HG03558 (cell line): ENCODE measurements around the gene SLC30A4.
"Not testable (repeated sequence)": the region's sequence is repeated elsewhere in the genome, so short reads cannot be mapped to it uniquely, and the experiment has no call there.

Experiments
- ATAC-seq: cut with Tn5 transposase; IDR thresholded peaks from one replicate; pipeline ENCODE4 v1.9.1; 2021; ENCODE audit warnings: moderate number of reproducible peaks; ENCODE audit not compliant: unreplicated experiment; ENCODE audit errors: extremely low read depth

Gene SLC30A4, protein sequence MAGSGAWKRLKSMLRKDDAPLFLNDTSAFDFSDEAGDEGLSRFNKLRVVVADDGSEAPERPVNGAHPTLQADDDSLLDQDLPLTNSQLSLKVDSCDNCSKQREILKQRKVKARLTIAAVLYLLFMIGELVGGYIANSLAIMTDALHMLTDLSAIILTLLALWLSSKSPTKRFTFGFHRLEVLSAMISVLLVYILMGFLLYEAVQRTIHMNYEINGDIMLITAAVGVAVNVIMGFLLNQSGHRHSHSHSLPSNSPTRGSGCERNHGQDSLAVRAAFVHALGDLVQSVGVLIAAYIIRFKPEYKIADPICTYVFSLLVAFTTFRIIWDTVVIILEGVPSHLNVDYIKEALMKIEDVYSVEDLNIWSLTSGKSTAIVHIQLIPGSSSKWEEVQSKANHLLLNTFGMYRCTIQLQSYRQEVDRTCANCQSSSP

DNA sequence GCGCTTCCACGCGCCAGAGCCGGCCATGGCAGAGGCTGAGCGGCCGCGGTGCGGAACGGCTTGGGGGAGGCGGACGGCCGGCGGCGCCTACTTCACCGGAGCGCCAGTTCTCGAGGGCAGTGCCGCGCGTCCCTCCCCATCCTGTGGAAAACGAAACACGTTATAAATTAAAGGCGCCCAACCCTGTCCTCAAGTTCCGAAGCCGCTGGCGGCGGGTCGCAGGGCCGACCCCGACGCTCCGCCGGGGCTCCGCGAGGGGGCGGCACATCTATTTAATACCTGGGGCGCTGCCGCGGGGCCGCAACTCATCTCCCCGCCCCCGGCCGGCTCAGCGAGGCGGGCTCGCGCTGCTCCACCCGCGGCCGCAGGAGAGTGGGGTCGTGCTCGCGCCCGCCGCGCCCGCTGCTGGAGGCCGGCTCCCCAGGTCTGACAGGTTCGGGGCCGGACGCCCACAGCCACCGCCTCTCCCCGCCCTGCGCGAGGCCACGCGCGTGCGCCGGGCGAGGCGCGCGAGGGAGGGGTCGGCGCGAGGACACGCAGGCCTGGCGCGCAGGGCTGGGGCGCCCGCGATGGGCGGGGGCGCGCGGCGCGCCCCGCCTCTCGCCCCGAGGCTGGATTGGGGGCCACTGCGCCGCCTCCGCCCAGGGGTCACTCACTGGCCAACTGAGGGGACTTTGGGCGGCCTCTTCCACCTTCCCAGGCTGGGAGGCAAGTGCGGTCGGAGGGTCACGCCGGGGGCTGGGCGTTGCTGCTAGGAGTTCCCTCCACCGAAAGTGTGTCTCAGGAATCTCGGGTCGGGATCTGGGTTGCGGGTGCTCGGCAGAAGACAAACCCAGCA, at the start of gene SLC30A4:
Gene SLC30A4 (minus strand): TSS at position 428 of the 838 bp plus-strand sequence. CDS start 401 bp downstream, at position 27.
- ATAC-seq = no peak

DNA sequence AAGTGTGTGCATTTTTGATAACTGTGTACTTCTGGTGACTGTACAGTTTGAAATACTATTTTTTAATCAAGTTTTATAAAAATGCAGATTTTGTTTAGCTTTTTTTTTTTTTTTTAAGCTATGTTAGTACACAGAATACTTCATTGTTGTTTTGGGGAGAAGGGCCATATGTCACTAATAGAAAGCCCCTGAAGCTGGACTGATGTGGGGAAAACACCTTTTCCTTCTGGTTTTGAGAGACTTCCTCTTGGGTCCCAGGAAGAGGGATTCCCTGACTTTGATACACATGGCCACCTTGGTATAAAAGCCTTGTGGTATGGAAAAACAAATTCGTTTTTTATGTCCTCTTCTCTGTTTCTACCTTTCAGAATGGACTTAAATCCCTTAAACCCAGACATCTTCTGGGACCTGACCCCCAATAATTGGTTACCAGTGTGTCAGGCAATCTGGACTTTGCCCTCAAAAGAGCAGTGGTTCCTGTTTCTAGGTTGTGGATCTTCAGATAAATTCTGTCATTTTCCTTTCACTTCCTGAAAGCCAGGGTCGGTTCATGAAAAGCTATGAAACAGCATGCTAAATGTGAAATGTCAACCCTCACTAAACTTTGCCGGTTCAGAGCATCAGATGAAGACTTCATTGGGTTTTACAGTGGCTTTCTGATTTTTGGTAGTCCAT, 33.5 kb upstream of the SLC30A4 start:
- ATAC-seq = no peak

DNA sequence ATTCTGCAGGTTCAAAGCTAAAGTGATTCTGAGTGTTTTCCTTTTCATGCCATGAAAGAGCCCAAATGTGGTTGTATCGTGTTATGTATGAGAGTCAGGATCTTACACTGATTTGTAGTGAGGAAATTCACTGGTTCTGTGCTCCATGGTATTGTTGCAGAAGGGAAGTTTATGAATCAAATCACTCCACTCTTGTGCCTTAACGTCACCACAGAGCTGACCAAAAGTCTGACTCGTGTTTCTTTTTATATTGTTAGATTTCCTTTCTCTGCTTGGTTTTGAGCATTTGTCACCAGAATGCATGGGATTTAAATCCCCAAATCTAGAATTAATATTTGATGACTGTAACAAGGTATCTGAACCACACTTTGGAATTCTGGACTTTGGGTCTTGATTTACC, 29.1 kb upstream of the SLC30A4 start:
- ATAC-seq = no peak

DNA sequence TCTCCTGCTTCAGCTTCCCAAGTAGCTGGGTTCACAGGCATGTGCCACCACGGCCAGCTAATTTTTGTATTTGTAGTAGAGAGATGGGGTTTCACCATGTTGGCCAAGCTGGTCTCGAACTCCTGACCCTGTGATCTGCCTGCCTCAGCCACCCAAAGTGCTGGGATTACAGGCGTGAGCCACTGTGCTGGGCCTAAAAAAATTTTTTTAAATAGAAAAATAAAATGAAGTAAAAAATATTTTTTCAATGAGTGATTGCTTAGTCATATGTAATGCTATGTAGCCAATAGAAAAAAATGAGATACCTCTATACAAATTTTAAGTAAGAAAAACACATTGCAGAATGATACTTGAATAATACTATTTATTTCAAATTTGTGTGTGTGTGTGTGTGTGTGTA, 27.9 kb upstream of the SLC30A4 start:
- no peak for ATAC-seq

DNA sequence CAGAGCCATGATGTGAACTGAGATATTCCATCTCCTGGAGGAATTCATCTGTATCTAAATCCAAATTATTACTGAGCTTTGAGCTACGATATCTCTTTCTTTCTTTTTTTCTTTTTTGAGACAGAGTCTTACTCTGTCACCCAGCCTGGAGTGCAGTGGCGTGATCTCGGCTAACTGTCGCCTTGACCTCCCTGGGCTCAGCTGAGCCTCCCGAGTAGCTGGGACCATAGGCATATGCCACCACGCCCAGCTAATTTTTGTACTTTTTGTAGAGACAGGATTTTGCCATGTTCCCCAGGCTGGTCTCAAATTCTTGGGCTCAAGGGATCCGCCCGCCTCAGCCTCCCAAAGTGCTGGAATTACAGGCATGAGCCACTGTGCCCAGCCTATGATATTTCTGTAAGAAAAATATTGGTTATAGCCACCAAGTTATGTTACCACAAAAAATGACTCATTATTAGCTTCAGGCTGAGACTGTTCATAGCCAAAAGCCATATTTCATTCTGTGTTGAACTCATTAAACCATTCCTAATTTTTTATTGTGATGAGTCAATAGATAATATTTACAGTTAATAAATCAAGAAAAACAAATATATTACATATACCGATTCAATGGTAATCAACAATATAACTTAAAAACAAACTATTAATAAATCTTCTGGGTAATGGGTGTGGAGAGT, 27.1 kb upstream of the SLC30A4 start:
- ATAC-seq = no peak

DNA sequence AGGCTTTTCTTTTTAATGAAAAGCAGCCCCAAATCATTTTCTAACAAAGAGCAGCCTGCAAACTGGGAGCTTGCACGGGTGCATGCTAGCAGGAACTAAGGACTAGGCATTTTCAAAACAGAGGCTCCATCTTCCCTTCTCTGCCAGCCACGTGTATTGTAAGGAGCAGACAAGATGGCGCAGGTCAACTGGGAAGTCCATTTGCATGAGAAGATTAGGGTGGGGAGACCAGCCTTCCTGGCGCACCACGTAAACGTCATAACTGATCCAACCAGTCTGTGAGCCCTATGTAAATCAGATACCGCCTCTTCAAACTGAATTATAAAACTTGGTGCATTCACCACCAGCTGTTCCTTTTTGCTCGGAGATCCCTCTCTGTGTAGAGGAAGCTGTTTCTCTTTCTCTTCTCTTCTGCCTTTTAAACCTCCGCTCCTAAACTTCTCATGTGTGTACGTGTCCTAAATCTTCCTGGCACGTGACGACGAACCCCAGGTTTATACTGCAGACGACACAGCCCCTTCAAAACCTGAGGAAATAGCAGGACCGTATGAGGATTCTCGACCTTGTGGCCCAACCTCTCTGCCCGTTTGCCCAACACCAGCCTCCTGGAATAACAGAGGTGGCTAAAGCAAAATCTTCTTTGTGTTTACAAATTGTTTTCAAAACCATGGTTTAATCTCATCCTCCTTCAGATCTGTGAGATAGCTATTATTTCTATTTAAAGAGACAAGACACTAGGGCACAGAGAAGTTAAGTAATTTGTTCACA, 26.4 kb upstream of the SLC30A4 start:
- no peak for ATAC-seq

DNA sequence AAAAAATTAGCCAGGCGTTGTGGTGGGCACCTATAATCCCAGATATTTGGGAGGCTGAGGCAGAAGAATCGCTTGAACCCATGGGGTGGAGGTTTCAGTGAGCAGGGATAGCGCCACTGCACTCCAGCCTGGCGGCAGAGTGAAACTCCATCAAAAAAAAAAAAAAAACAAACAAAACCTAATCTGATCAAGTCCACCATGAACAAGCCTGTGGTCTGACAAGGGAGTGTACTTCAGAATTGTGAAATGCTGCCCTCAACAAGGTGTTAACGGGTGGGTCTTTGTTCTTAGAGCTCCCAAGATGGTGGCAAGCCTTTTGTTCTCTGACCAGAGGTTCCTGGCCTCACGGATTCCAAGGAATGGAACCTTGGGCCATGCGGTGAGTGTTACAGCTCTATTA, 24.2 kb upstream of the SLC30A4 start:
- no peak for ATAC-seq

DNA sequence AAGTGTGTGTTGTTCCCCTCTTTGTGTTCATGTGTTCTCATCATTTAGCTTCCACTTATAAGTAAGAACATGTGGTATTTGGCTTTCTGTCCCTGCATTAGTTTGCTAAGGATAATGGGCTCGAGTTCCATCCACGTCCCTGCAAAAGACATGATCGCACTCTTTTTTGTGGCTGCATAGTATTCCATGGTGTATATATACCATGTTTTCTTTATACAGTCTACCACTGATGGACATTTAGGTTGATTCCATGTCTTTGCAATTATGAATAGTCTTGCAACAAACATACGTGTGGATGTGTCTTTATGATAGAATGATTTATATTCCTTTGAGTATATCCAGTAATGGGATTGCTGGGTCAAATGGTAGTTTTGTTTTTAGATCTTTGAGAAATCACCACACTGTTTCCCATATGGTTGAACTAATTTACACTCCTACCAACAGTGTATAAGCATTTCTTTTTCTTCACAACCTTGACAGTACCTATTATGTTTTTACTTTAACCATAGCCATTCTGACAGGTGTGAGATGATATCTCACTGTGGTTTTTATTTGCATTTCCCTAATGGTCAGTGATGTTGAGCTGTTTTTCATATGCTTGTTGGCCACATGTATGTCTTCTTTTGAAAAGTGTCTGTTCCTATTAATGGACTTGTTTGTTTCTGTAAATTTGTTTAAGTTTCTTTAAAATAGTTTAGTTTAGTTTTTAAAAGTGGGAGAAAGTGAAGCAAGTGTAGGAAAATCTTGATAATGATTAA, 21.9 kb upstream of the SLC30A4 start:
- ATAC-seq = no peak

DNA sequence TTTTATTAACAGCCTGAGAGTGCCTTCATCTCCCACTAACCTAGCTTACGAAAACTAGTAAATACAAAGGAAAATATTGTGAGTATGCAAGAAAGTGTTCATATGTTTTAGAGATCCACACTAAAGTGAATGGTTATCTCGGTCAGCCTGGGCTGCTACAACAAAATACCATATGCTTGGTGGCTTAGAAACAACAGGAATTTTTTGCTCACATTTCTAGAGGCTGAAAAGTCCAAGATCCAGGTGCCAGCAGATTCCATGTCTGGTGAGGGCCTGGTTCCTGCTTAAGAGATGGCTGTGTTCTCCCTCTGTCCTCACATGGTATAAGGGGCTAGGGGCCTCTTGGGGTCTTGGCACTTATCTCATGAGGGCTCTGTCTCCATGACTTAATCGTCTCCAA, 20.5 kb upstream of the SLC30A4 start:
- no peak for ATAC-seq

DNA sequence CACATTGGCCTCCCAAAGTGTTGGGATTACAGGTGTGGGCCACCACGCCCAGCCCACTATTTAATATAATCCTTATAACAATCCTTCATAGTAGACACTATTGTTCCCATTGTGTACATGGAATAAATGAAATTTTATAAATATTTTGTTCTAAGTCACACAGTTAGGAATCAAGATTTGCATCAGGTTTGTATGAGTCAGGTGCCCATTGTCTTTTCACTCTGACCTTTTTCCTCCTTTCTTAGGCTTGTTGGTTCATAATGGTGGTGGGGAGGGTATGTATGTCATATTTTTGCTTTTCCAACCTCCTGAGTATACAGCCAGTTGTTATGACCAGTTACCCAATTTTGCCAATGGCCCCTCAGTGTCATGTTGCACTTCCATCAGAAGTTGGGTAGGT, 18.0 kb upstream of the SLC30A4 start:
- no peak for ATAC-seq

DNA sequence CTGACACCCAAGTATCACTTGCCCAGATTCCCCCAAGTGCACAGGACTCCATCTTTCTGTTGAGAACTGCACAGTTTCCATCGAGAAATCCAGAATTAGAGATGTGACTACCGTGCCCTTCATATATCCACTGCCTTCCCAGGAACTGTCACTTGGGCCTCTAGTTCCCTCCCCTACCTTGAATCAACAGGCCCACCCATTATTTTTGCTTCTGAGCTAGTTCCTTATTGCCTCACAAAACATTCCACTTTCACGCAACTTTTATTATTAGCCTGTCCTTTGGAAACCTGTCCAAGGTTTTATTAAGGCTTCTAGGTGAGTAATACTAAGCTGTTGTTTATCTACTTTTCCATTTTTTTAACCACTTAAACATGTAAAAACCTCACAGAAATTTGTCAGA, 17.1 kb upstream of the SLC30A4 start:
- ATAC-seq = no peak

DNA sequence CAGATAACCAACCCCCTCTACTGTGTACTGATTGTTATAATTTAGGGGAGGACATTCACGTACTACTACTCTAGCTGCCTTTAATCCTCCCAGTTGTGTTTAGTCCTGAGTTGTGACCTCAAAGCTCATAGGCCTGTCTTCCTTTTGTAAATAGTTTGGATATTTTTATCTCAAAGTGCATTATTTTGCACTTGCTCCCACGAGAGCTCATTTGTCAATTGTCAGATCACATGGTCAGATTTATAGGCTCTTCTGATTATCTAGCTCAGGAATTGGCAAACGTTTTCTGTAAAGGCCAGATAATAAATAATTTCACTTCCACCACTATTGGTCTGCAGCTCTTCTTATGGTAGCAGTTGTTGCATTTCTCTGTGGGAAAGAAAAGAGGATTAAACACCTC, 14.4 kb upstream of the SLC30A4 start:
- no peak for ATAC-seq

DNA sequence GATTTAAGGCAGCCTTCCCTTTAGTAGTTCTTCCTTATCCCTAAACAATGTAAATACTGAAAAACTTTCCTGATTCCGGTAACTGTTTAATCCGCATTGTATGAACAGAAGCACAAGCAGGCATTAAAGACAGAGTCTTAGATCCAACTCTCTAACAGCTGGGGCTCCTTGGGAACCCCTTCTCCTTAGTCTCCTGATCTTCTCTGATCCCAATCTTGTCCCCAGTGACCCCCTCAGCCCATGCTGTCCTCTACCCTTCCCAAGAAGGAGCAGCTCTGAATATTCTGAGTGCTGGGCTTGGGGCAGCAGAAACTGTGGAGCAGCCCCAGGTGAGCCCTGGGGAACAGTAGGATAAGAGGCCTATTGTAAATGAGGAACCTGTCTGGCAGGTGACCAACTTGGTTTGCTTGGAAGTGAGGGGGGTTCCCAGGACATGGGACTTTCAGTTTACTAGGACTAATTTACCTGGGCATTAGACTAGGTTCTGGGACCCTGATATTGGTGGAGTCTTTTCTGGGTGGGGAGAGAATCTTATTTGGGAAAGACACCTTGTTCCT, 13.0 kb upstream of the SLC30A4 start:
- no peak for ATAC-seq

DNA sequence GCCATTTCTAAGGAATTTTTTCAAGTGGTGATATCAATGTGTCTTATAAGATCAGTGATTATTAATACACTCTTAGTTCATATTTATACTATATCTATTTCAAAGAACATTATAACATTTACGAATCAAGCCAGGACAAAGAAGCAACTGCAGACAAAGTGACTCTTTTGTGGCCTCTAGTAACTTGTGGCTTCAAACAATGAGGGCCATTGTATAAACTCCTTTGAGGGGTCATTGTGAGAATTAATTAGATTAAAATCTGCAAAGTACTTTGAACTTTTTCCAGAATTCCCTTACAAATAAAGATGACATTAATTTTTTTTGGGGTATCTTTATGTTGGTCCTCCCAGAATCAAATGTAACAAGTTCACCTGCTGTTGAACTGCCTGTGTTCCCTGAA, 12.3 kb upstream of the SLC30A4 start:
- no peak for ATAC-seq

DNA sequence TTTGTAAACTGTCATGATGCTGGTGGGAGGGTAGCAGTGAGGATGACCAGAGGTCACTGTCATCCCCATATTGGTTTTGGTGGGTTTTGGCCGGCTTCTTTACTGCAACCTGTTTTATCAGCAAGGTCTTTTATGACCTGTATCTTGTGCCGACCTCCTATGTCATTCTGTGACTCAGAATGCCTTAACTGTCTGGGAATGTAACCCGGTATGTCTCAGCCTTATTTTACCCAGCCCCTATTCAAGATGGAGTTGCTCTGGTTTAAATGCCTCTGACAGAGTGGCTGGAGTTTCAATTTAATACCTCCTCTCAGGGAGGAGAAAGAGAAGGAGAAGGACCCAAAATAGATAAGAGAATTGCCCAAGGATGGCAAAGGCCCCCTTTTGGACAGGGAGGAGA, 10.3 kb upstream of the SLC30A4 start:
- not testable (repeated sequence) for ATAC-seq

DNA sequence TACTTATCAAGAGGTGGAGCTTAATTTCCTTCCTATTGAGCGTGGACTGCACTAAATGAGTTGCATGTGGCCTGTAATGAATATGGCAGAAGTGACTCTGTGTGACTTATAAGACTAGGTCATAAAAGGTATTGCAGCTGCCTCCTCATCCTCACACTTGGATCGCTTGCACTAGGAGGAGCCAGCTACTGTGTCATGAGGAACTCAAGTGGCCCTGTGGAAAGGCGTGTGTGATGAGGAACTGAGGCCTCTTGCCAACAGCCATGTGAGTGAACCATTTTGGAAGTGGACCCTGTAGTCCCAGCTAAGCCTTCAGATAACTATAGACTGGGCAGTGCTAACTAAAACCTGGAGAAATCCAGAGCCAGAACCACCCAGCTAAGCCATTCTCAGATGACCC, 7.1 kb upstream of the SLC30A4 start:
- ATAC-seq = no peak

DNA sequence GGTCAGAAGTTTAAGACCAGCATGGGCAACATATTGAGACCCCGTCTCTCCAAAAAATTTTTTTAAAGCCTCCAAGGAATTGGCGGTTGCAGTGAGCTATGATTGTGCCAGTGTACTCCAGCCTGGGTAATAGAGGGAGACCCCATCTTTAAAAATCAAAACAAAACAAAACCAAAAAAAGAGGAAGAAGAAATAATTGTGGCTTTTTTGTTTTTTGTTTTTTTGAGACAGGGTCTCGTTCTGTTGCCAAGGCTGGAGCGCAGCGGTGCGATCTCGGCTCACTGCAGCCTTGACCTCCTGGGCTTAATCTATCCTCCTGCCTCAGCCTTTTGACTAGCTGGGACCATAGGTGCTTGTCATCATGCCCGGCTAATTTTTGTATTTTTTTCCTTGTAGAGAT, 4.5 kb upstream of the SLC30A4 start:
- ATAC-seq = no peak

DNA sequence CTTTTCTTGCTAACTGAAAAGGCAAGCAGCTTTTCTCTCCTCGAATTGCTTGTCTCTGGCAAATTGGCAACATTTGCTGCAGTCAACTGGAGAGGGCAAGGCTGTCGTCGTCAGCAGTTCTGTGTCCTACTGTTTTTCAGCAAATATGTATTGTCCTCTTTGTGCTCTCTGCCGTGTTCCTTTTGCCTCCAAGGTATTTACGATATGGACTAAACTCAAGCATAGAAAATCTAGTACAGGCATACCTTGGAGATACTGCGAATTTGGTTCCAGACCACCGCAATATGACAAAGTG, 558 bp upstream of the SLC30A4 start:
- no peak for ATAC-seq
